ENCODE data around the gene AAGAB.

DNA sequence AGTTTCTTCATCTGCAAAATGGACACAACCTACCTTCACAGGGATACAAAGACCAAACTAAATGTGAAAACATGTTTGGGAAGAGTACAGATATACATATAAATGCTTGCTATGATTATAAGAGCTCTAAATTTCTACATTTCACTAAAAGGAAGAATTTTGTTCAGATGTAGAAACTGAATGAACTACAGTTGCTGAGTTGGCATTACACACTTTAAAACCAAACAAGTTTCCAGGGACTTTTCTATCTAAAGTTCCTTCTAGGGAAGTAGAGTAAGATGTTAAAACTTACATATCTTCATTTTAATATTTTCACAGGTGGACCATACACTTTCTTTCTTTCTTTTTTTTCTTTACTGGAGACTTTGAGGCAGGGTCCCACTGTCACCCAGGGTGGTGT, 4.6 kb downstream of the AAGAB start:
- TF ChIP-seq, protein P1, sequence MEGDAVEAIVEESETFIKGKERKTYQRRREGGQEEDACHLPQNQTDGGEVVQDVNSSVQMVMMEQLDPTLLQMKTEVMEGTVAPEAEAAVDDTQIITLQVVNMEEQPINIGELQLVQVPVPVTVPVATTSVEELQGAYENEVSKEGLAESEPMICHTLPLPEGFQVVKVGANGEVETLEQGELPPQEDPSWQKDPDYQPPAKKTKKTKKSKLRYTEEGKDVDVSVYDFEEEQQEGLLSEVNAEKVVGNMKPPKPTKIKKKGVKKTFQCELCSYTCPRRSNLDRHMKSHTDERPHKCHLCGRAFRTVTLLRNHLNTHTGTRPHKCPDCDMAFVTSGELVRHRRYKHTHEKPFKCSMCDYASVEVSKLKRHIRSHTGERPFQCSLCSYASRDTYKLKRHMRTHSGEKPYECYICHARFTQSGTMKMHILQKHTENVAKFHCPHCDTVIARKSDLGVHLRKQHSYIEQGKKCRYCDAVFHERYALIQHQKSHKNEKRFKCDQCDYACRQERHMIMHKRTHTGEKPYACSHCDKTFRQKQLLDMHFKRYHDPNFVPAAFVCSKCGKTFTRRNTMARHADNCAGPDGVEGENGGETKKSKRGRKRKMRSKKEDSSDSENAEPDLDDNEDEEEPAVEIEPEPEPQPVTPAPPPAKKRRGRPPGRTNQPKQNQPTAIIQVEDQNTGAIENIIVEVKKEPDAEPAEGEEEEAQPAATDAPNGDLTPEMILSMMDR (IDR thresholded peaks at IDR 0.05; ENCODE audit: low read length) = no peak
- TF ChIP-seq EZH2 (optimal IDR thresholded peaks at IDR 0.05; ENCODE audit: low read depth, low read length) = no peak
